ENCODE results near the gene ZNF689.
"Not testable (repeated sequence)": the region's sequence is repeated elsewhere in the genome, so short reads cannot be mapped to it uniquely, and the experiment has no call there.

The ZNF689 gene

DNA sequence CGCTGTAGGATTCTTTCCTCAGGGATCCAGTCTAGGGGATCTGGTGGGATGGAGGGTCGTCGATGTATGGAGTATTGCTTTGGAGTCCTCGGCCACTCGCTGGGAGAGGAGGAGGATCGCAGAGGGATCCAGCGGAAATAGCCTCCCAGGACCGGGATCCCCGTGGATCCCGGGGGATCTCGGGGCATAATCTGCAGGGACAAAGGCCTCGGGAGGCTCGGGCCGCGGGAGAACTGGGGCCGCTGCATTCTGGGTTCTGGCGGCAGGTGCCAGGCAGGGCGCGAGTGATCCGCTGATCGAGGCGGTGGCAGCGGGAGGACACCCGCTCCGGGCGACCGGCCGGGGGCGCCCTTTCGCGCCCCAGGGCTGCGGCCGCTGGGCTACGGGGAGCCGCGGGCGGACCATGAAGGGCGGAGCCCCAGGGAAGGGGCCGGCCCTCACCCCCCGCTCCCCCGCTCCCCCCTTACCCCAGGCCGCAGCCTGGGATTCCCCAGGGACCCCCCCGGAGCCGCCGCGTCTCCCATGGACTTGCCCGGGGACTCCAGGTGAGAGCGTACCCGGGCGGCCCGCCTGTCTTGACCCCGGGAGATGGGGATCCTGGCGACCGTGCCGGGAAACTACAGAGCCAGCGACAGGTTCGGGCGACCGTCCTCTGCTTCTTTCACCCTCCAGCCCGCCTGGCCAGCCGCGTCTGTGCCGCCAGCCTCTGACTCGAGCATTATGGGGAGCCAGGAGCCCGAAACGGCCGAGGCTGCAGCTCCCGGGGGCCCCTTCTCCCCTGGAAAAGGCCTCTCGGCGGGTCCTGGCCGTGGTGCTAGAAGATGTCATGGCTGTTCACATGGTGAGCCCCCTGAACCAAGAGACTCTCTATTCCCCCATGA, 41.2 kb upstream of the ZNF689 start:
- Histone ChIP-seq H3K36me3 (ENCODE audit: control insufficient read depth, insufficient read depth, low read length) (peaks cover 5% of the 10 kb centered on the region), H3K27ac (ENCODE audit: insufficient read depth, low read depth, low read length, poor library complexity, severe bottlenecking) (peak overlapping the region; percentile 95), H3K4me3 (ENCODE audit: insufficient read depth, low read depth, low read length) (peak overlapping the region; percentile 87), H3K4me1 (ENCODE audit: control insufficient read depth, insufficient read depth, low read length) (peaks cover 4% of the 10 kb centered on the region), H3K27me3 (ENCODE audit: control insufficient read depth, insufficient read depth, low read length, poor library complexity, severe bottlenecking) (peaks cover 11% of the 10 kb centered on the region), H3K9me3 (ENCODE audit: control insufficient read depth, low read length) (no peaks in the 10 kb centered on the region)
- 2 to 3% methylated on average over 69 to 71 of the region's 71 CpGs for WGBS, 2 experiments

DNA sequence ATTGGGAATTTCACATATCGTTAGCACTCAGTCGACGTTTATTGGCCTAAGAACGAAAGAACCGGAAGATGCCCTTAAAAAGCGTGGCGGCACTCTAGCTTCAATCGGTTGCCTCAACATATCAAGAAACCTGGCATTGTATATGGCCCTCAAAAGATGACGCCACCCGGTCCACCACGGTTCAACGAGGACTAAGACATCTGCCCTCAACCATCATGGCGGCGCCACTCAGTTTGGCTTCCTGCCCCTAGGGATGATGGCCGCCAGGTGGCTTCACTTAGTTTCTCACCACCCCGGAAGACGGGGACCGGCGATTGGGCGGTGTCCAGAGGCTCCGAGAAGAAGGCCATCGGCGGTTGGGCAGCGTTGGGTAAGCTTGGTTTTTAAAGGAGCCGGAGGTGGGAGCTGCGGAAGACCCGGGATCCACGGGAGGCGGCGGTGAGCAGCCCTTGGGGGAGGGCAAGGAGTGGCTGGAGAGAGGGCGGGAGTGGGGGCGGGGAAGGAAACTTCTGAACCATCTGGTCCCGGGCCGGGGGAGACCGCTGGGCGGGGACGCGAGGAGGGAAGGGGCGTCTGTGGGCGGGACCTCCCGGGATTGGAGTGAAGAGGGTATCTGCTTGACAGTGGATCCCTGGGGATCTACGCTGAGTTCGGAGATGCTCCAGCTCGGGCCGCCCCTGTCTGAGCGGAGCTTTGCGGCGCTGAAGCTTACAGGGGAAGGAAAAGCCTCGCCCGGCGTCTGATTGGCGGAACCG, 40.4 kb upstream of the ZNF689 start, which contains the start of gene PRR14:
TSS of gene PRR14 (plus strand) at position 592 of the 755 bp plus-strand sequence. CDS start 686 bp downstream, outside the sequence.
- H3K27me3 ChIP-seq (ENCODE audit: control insufficient read depth, insufficient read depth, low read length, poor library complexity, severe bottlenecking): peaks cover 14% of the 10 kb centered on the region
- no peaks in the 10 kb centered on the region for H3K9me3 ChIP-seq (ENCODE audit: control insufficient read depth, low read length)
- peak within 1 kb of the TSS; percentile 87 for H3K4me3 ChIP-seq (ENCODE audit: insufficient read depth, low read depth, low read length)
- peaks cover 4% of the 10 kb centered on the region for H3K4me1 ChIP-seq (ENCODE audit: control insufficient read depth, insufficient read depth, low read length)
- peaks cover 4% of the 10 kb centered on the region for H3K36me3 ChIP-seq (ENCODE audit: control insufficient read depth, insufficient read depth, low read length)
- WGBS, 2 experiments: 9% methylated on average over 53 of the region's 53 CpGs
- H3K27ac ChIP-seq (ENCODE audit: insufficient read depth, low read depth, low read length, poor library complexity, severe bottlenecking): peak within 1 kb of the TSS; percentile 95

DNA sequence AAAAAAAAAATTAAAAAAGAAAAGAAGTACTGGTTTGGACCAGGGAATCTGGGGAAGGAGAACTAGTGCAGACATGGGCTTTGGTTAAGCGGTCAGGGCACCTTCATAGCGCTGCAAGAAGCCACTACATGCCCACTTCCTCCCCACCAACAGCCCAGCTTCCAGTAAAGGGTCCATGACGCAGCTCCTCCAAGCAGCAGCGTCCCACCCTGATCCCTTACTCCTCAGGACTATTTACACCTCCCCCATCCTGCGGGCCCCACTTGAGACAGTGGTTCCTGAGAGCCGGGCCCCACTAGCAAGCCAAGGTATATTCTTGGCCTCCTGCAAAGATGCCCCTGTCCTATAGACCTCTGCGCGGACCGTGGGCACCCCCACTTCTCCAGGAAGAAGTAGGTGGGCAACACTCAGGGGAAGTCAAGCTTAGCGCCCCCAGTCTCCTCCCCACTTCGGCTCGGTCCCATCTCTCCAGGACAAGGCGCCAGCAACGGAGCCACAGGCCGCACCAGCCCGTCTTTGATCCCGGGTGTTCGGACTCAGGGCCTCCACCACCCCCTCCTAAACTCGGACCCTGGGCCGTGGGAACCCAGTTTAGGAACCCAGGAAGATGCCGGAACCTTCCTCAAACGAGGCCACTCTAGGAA, 39.7 kb upstream of the ZNF689 start:
- Histone ChIP-seq H3K4me1 (ENCODE audit: control insufficient read depth, insufficient read depth, low read length) (peaks cover 4% of the 10 kb centered on the region), H3K27me3 (ENCODE audit: control insufficient read depth, insufficient read depth, low read length, poor library complexity, severe bottlenecking) (peaks cover 21% of the 10 kb centered on the region), H3K4me3 (ENCODE audit: insufficient read depth, low read depth, low read length) (peak overlapping the region; percentile 14), H3K36me3 (ENCODE audit: control insufficient read depth, insufficient read depth, low read length) (no peaks in the 10 kb centered on the region), H3K27ac (ENCODE audit: insufficient read depth, low read depth, low read length, poor library complexity, severe bottlenecking) (no peak overlapping the region), H3K9me3 (ENCODE audit: control insufficient read depth, low read length) (no peaks in the 10 kb centered on the region)
- WGBS, 2 experiments: 86 to 87% methylated on average over 22 of the region's 22 CpGs

DNA sequence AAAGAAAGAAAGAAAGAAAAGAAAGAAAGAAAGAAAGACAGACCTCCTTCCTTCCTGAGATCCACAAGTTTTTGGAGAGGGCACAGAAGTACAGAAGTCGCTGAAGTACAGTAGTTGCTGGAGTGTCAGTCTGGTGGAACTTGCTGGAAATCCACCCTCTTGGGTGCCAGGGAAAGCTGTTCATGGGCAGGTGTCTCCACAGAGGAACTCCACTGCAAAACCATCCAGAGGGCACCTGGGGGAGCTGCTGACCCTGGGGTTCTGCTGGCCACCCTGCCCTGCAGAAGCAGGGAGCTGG, 37.0 kb upstream of the ZNF689 start:
- Histone ChIP-seq H3K4me3 (ENCODE audit: insufficient read depth, low read depth, low read length) (no peak overlapping the region), H3K9me3 (ENCODE audit: control insufficient read depth, low read length) (no peaks in the 10 kb centered on the region), H3K27ac (ENCODE audit: insufficient read depth, low read depth, low read length, poor library complexity, severe bottlenecking) (no peak overlapping the region), H3K36me3 (ENCODE audit: control insufficient read depth, insufficient read depth, low read length) (no peaks in the 10 kb centered on the region), H3K4me1 (ENCODE audit: control insufficient read depth, insufficient read depth, low read length) (peaks cover 4% of the 10 kb centered on the region), H3K27me3 (ENCODE audit: control insufficient read depth, insufficient read depth, low read length, poor library complexity, severe bottlenecking) (peaks cover 21% of the 10 kb centered on the region)
- 79 to 82% methylated on average over 1 of the region's 1 CpG for WGBS, 2 experiments

DNA sequence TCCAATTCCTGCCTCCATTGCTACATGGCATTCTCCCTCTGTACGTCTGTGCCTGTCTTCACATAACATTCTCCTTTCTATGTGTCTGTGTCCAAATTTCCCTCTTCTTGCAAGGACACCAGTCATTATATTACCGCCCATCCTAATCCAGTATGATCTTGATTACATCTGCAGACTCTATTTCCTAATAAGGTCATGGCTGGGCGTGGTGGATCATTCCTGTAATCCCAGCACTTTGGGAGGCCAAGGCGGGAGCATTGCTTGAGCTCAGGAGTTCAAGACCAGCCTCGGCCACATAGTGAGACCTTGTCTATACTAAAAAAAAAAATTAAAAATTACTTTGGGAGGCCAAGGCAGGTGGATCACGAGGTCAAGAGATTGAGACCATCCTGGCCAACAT, 35.5 kb upstream of the ZNF689 start:
- peaks cover 21% of the 10 kb centered on the region for H3K27me3 ChIP-seq (ENCODE audit: control insufficient read depth, insufficient read depth, low read length, poor library complexity, severe bottlenecking)

DNA sequence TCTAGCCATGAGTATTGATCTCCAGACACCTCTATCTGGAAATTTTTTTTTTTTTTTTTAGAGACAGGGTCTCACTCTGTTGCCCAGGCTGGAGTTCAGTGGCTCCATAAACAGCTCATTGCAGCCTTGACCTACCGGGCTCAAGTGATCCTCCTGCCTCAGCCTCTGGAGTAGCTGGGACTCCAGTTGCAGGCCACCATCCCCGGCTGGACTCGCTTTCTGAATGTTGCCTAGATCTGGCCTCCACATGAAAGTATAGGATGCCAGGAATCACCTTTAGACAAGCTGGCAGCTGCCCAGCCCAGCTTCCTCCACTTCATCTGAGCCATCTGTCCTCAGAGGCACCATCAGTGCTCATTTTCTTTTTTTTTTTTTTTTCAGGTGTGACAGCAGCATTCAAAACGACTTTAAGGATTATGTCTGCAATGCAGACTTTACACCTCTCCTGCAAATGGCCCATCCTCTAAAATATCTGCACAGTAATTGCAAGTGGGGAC, 34.2 kb upstream of the ZNF689 start:
- no peaks in the 10 kb centered on the region for H3K4me1 ChIP-seq (ENCODE audit: control insufficient read depth, insufficient read depth, low read length)
- H3K27ac ChIP-seq (ENCODE audit: insufficient read depth, low read depth, low read length, poor library complexity, severe bottlenecking): no peak overlapping the region
- H3K4me3 ChIP-seq (ENCODE audit: insufficient read depth, low read depth, low read length): no peak overlapping the region
- no peaks in the 10 kb centered on the region for H3K36me3 ChIP-seq (ENCODE audit: control insufficient read depth, insufficient read depth, low read length)
- WGBS, 2 experiments: 69 to 75% methylated on average over 4 of the region's 4 CpGs
- H3K9me3 ChIP-seq (ENCODE audit: control insufficient read depth, low read length): no peaks in the 10 kb centered on the region
- peaks cover 28% of the 10 kb centered on the region for H3K27me3 ChIP-seq (ENCODE audit: control insufficient read depth, insufficient read depth, low read length, poor library complexity, severe bottlenecking)

More for the DNA sequence above, 35.5 kb upstream of the ZNF689 start:
- H3K4me3 ChIP-seq (ENCODE audit: insufficient read depth, low read depth, low read length): no peak overlapping the region
- no peaks in the 10 kb centered on the region for H3K9me3 ChIP-seq (ENCODE audit: control insufficient read depth, low read length)
- 66 to 67% methylated on average over 6 of the region's 6 CpGs for WGBS, 2 experiments
- H3K36me3 ChIP-seq (ENCODE audit: control insufficient read depth, insufficient read depth, low read length): no peaks in the 10 kb centered on the region
- no peak overlapping the region for H3K27ac ChIP-seq (ENCODE audit: insufficient read depth, low read depth, low read length, poor library complexity, severe bottlenecking)
- no peaks in the 10 kb centered on the region for H3K4me1 ChIP-seq (ENCODE audit: control insufficient read depth, insufficient read depth, low read length)

DNA sequence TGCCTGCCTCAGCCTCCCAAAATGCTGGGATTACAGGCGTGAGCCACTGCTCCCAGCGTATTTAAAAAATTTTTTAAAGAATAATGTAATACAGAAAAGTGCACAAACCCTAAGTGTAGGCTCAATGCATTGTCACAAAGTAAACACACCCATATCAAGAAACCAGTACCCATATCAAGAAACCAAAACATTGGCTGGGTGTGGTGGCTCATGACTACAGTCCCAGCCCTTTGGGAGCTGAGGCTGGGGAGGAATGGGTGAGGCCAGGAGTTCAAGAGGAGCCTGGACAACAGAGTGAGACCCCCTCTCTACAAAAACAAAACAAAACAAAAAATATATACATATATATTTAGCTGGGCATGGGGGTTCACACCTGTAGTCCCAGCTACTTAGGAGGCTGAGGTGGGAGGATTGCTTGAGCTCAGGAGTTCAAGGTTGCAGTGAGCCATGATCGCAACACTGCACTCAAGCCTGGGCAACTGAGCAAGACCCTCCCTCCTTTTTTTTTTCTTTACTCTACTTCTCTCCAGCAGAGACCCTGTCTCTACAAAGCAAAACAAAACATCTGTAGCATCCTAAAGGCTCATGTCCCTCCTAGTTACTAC, 31.3 kb upstream of the ZNF689 start:
- 75 to 86% methylated on average over 1 to 3 of the region's 3 CpGs for WGBS, 2 experiments
- no peaks in the 10 kb centered on the region for H3K36me3 ChIP-seq (ENCODE audit: control insufficient read depth, insufficient read depth, low read length)
- no peaks in the 10 kb centered on the region for H3K9me3 ChIP-seq (ENCODE audit: control insufficient read depth, low read length)
- peaks cover 23% of the 10 kb centered on the region for H3K27me3 ChIP-seq (ENCODE audit: control insufficient read depth, insufficient read depth, low read length, poor library complexity, severe bottlenecking)
- no peaks in the 10 kb centered on the region for H3K4me1 ChIP-seq (ENCODE audit: control insufficient read depth, insufficient read depth, low read length)
- no peak overlapping the region for H3K27ac ChIP-seq (ENCODE audit: insufficient read depth, low read depth, low read length, poor library complexity, severe bottlenecking)
- no peak overlapping the region for H3K4me3 ChIP-seq (ENCODE audit: insufficient read depth, low read depth, low read length)

DNA sequence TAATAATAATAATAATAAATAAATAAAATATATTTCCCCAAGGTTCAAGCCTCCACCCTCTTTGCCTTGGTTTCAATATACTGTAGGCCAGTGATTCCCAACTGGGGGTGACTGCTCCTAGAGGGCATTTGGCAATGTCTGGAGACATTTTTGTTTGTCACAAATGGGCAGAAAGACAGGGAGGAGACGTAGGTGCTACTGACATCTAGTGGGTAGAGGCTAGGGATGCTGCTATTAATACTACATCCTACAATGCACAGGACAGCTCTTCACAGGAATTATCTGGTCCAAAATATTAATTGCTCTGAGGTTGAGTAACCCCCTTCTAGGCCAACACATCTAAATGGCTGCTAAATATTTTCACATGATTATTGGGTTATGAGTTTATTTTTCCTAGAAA, 27.8 kb upstream of the ZNF689 start:
- 38% methylated on average over 1 of the region's 1 CpG; no CpG with 5 or more reads in 1 of the 2 experiments for WGBS, 2 experiments
- H3K4me1 ChIP-seq (ENCODE audit: control insufficient read depth, insufficient read depth, low read length): no peaks in the 10 kb centered on the region
- no peaks in the 10 kb centered on the region for H3K36me3 ChIP-seq (ENCODE audit: control insufficient read depth, insufficient read depth, low read length)
- H3K27ac ChIP-seq (ENCODE audit: insufficient read depth, low read depth, low read length, poor library complexity, severe bottlenecking): no peak overlapping the region
- no peak overlapping the region for H3K4me3 ChIP-seq (ENCODE audit: insufficient read depth, low read depth, low read length)
- no peaks in the 10 kb centered on the region for H3K9me3 ChIP-seq (ENCODE audit: control insufficient read depth, low read length)
- H3K27me3 ChIP-seq (ENCODE audit: control insufficient read depth, insufficient read depth, low read length, poor library complexity, severe bottlenecking): peaks cover 6% of the 10 kb centered on the region

DNA sequence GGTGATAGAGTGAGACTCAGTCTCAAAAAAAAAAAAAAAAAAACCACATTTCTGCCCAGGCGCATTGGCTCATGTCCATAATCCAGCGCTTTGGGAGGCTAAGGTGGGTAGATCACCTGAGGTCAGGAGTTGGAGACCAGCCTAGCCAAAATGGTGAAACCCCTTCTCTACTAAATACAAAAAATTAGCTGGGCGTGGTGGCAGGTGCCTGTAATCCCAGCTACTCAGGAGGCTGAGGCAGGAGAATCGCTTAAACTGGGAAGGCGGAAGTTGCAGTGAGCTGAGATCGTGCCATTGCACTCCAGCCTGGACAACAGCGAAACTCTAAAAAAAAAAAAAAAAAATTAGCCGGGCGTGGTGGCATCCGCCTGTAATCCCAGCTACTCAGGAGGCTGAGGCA, 26.9 kb upstream of the ZNF689 start:
- not testable (repeated sequence) for H3K4me3 ChIP-seq (ENCODE audit: insufficient read depth, low read depth, low read length); H3K27me3 ChIP-seq (ENCODE audit: control insufficient read depth, insufficient read depth, low read length, poor library complexity, severe bottlenecking); H3K36me3 ChIP-seq (ENCODE audit: control insufficient read depth, insufficient read depth, low read length); H3K4me1 ChIP-seq (ENCODE audit: control insufficient read depth, insufficient read depth, low read length); H3K27ac ChIP-seq (ENCODE audit: insufficient read depth, low read depth, low read length, poor library complexity, severe bottlenecking); H3K9me3 ChIP-seq (ENCODE audit: control insufficient read depth, low read length)
- 92 to 93% methylated on average over 10 of the region's 10 CpGs for WGBS, 2 experiments

All from ectodermal cell (in vitro differentiated cells).